Smooth muscle cell (in vitro differentiated cells): Measurements from ENCODE around the gene WBP1. TPM values are rescaled to one million over a fixed set of nuclear protein-coding genes. Genes with fewer than 3 reads are reported as not detected.

ENCODE experiments used
- DNase-seq: peaks from one replicate; lab custom pipeline; 2025; ENCODE audit not compliant: unreplicated experiment; lab: John Stamatoyannopoulos, UW
- H2AFZ ChIP-seq: fragments of 200-600 bp; sonication (generic); 2 replicates; pipeline ENCODE4 v1.6.0; 2016; ENCODE audit warnings: antibody characterized with exemption, low read depth, mild to moderate bottlenecking
- H3F3A ChIP-seq: fragments of 200-600 bp; sonication (generic); 2 replicates; pipeline ENCODE4 v1.6.0; 2017; ENCODE audit warnings: antibody characterized with exemption, low read depth
- H3K27ac ChIP-seq: fragments of 200-600 bp; sonication (generic); 2 replicates; pipeline ENCODE4 v1.5.1; 2016; ENCODE audit warnings: low read depth, mild to moderate bottlenecking
- H3K27me3 ChIP-seq: fragments of 200-600 bp; sonication (generic); 2 replicates; pipeline ENCODE4 v1.6.1; 2016; ENCODE audit warnings: low read depth, mild to moderate bottlenecking
- H3K36me3 ChIP-seq: fragments of 200-600 bp; sonication (generic); 2 replicates; pipeline ENCODE4 v1.5.1; 2016; ENCODE audit warnings: low read depth
- H3K4me1 ChIP-seq: fragments of 200-600 bp; sonication (generic); 2 replicates; pipeline ENCODE4 v1.5.1; 2016; ENCODE audit warnings: low read depth
- H3K4me2 ChIP-seq: fragments of 200-600 bp; sonication (generic); 2 replicates; pipeline ENCODE4 v1.6.0; 2016; ENCODE audit warnings: mild to moderate bottlenecking
- H3K4me3 ChIP-seq: fragments of 200-600 bp; sonication (generic); 2 replicates; pipeline ENCODE4 v1.5.1; 2016; ENCODE audit warnings: mild to moderate bottlenecking
- H3K79me2 ChIP-seq: fragments of 200-600 bp; sonication (generic); 2 replicates; pipeline ENCODE4 v1.6.0; 2016; ENCODE audit warnings: low read depth, mild to moderate bottlenecking
- H3K9ac ChIP-seq: fragments of 200-600 bp; sonication (generic); 2 replicates; pipeline ENCODE4 v1.6.0; 2016; ENCODE audit warnings: low read depth
- H3K9me3 ChIP-seq: fragments of 200-600 bp; sonication (generic); replicated peaks from 2 replicates; pipeline ENCODE4 v1.5.1; 2016; ENCODE audit warnings: low read depth
- H4K20me1 ChIP-seq: fragments of 200-600 bp; sonication (generic); 2 replicates; pipeline ENCODE4 v1.6.0; 2016; ENCODE audit warnings: low read depth
- CTCF ChIP-seq: fragments of 200-600 bp; sonication (generic); IDR thresholded peaks from 2 replicates; pipeline ENCODE4 v1.5.1; 2017; ENCODE audit warnings: borderline replicate concordance, mild to moderate bottlenecking, antibody characterized with exemption; ENCODE audit not compliant: insufficient read depth, poor library complexity, severe bottlenecking
- WGBS: methylation state at CpG from one replicate; pipeline ENCODE4 v1.1.7; 2016; ENCODE audit warnings: low lambda C conversion rate; 5-methylcytosine and 5-hydroxymethylcytosine counted together
- polyA plus RNA-seq: library from polyadenylated mRNA; unstranded; fragments of >200 nt; fragmentation: Nextera tagmentation; extraction: Ambion mirVana; gene quantifications from 2 replicates; pipeline ENCODE4 v1.2.1, GENCODE V29; 2016
- total RNA-seq: library from RNA; depleted of rRNA; stranded (reverse); fragments of >200 nt; gene quantifications from 2 replicates; pipeline ENCODE4 v1.2.3, GENCODE V29; 2014

WBP1 gene
- total and polyA plus RNA-seq, 2 experiments from 2014 or later = 90.8 to 117 TPM

- H3K9me3 ChIP-seq = no peaks in the 10 kb centered on the region
- H3K79me2 ChIP-seq = no peaks in the 10 kb centered on the region
- no peaks in the 10 kb centered on the region for H3K36me3 ChIP-seq
- peaks cover under 1% of the 10 kb centered on the region for H3K4me1 ChIP-seq
- peaks cover 29% of the 10 kb centered on the region for H3F3A ChIP-seq
- no peak overlapping the region for H3K9ac ChIP-seq
- 91% methylated on average over 5 of the region's 14 CpGs for WGBS
- no peak overlapping the region for H3K4me3 ChIP-seq
- no peak for DNase-seq
- H3K27ac ChIP-seq = peak overlapping the region; percentile 83
- H2AFZ ChIP-seq = no peak overlapping the region
- no peak overlapping the region for H3K4me2 ChIP-seq
- H4K20me1 ChIP-seq = peaks cover 17% of the 10 kb centered on the region
- no peaks in the 10 kb centered on the region for H3K27me3 ChIP-seq
- no peak for TF ChIP-seq CTCF
Measured at GRCh38 chr2:74426181-74426758, 32.0 kb upstream of the WBP1 start.

GRCh38 chr2:74427551-74427950 is 30.7 kb upstream of the WBP1 start:
- H3K36me3 ChIP-seq = peaks cover 5% of the 10 kb centered on the region
- no peaks in the 10 kb centered on the region for H3K27me3 ChIP-seq
- H3K9me3 ChIP-seq = no peaks in the 10 kb centered on the region
- no peak overlapping the region for H3K27ac ChIP-seq
- H3K9ac ChIP-seq = no peak overlapping the region
- WGBS = 87% methylated on average over 3 of the region's 3 CpGs
- no peak overlapping the region for H3K4me3 ChIP-seq
- no peak for DNase-seq
- no peak overlapping the region for H3K4me2 ChIP-seq
- no peak for TF ChIP-seq CTCF
- no peak overlapping the region for H2AFZ ChIP-seq
- H3F3A ChIP-seq = peaks cover 39% of the 10 kb centered on the region
- H3K4me1 ChIP-seq = no peaks in the 10 kb centered on the region
- H3K79me2 ChIP-seq = peaks cover 9% of the 10 kb centered on the region
- H4K20me1 ChIP-seq = peaks cover 30% of the 10 kb centered on the region

- H3K9me3 ChIP-seq = no peaks in the 10 kb centered on the region
- H2AFZ ChIP-seq = no peak overlapping the region
- H3K27ac ChIP-seq = no peak overlapping the region
- H3K4me1 ChIP-seq = no peaks in the 10 kb centered on the region
- no peak overlapping the region for H3K9ac ChIP-seq
- H4K20me1 ChIP-seq = peaks cover 38% of the 10 kb centered on the region
- peaks cover 5% of the 10 kb centered on the region for H3K36me3 ChIP-seq
- WGBS = 90% methylated on average over 5 of the region's 5 CpGs
- DNase-seq = no peak
- H3K79me2 ChIP-seq = peaks cover 15% of the 10 kb centered on the region
- peaks cover 39% of the 10 kb centered on the region for H3F3A ChIP-seq
- no peak for TF ChIP-seq CTCF
- H3K27me3 ChIP-seq = no peaks in the 10 kb centered on the region
- H3K4me2 ChIP-seq = no peak overlapping the region
- no peak overlapping the region for H3K4me3 ChIP-seq
Measured at GRCh38 chr2:74428675-74429074, 29.6 kb upstream of the WBP1 start.
